Fibroblast of skin of back (primary cell): ENCODE data around the gene BOK. TPM values are rescaled to one million over a fixed set of nuclear protein-coding genes. Genes with fewer than 3 reads are reported as not detected.
"Not testable (repeated sequence)": the region's sequence is repeated elsewhere in the genome, so short reads cannot be mapped to it uniquely, and the experiment has no call there.

ENCODE experiments used
- DNase-seq: peaks from one replicate; pipeline ENCODE4 v3.0.0-alpha.2; 2013
- polyA plus RNA-seq, 2 experiments: library from polyadenylated mRNA; unstranded; fragments of 120-200 nt; gene quantifications; one replicate each; pipeline ENCODE4 v1.2.1, GENCODE V29; 2013; ENCODE audit not compliant: insufficient read length in 2 of 2

Gene BOK, protein sequence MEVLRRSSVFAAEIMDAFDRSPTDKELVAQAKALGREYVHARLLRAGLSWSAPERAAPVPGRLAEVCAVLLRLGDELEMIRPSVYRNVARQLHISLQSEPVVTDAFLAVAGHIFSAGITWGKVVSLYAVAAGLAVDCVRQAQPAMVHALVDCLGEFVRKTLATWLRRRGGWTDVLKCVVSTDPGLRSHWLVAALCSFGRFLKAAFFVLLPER
- polyA plus RNA-seq (2013, experiment 1 of 2; ENCODE audit: insufficient read length) = 66.0 TPM
- 75.7 TPM for polyA plus RNA-seq (2013, experiment 2 of 2; ENCODE audit: insufficient read length)

DNA sequence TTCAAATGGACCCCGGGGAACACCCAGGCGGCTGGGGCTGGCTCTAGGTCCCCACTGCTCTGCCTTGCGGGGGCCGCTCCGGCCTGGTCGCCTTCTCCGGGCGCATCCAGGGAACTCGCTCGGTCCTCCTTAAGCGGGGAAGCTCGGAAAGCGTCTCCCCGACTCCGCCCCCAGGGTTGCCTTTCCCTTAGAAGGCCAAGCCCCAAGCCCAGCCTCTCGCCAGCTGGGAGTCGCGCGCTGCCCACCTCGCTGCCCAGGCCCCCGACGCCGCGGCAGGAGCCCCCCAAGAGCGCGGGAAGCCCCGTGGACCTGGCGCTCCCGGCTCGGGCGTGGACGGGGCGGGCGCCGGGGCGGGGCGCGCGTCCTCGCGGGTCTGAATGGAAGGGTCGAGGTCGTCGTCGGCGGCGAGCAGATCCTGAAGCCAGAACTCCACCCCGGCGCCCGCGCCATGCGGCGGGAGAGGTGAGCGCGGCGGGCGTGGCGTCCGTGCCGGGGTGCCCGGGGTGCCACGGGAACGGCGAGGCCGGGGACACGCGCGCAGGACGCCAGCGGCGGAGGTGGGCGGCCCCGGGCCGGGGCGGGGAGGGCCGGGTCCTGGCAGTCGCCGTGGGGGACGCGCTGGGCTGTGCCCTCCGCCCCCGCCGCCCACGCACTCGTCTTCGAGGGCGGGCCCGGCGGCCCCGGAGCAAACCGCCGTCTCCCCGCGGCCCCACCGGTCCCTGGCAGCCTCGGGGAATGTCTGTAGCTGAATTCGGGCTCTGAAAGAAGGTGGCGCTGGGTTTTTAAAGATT is at the start of gene BOK:
BOK (plus strand) TSS at position 214 of the 791 bp plus-strand sequence. CDS start 739 bp downstream, outside the sequence.
- peak; percentile 87 for DNase-seq

DNA sequence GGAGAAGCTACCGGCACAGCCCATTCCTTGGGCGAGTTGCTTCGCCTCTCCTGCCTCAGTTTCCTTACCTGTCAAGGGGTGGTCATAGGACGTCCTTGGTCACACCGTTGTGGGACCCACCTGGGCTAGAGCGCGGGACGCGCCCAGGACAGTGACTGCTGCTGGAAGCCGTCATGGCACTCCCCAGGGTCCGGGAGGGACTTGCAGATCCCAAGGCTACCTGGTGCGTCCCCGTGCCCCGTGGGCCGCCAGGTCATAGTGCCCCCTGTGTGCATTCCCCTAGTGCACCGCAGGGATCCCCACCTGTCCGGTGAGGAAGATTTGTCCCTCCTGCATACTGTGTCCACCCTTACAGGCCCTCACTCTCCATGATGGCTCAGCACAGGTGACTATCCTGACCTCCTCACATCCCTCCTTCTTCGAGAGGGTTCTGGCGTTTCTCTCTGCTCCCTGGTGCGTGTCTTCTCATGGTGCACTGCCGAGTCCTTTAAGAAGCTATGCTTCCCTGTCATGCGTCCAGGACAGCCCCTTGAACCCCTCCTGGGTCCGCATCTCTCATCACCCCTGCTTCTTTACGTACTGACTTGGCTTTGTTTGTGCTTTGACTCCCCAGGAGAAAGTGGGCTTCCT is 49.3 kb upstream of the BOK start:
- DNase-seq = no peak

DNA sequence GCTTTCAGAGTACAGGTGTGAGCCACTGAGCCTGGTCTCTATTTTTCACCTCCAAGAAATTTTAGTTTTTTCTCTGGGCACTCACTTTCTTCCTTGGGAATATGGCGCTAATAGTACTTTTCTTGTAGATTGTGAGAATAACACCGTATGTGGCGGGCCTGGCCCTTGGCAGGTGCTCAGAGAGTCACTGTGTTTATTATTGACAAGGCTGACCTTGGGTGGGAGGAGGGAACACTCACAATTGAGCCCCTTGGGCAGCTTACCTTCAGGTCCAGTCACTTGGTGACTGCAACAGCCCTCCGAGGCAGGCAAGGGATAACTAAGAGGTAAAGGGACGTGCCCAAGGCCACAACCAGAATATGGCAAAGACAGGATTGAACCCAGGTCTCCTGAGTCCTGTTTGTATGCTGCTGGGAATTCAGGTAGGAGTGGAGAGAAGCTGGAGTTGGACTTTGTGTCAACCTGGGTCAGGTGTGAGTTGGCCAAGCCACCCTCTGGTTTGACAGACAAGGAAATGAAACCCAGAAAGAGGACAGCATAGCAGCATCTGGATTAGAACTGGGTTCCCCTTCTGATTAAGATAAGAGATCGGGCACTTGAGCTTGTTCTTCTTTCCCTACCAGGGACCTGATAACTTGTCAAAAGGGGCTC is 47.3 kb upstream of the BOK start:
- no peak for DNase-seq

DNA sequence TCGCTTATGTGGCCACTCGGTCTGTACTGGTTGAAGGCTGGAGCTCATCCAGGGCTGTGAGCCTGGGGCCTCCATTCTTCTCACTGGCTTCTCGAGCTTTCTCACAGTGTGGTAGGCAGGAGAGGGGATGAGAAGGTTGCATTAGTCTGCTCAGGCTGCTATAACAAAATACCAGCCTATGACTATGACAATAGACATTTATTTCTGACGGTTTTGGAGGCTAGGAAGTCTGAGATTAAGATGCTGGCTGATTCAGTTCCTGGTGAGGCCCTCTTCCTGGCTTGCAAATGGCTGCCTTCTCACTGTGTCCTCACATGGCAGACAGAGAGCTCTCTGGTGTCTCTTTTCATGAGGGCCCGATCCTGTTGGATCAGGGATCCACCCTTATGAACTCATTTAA is 44.0 kb upstream of the BOK start:
- peak; percentile 44 for DNase-seq

DNA sequence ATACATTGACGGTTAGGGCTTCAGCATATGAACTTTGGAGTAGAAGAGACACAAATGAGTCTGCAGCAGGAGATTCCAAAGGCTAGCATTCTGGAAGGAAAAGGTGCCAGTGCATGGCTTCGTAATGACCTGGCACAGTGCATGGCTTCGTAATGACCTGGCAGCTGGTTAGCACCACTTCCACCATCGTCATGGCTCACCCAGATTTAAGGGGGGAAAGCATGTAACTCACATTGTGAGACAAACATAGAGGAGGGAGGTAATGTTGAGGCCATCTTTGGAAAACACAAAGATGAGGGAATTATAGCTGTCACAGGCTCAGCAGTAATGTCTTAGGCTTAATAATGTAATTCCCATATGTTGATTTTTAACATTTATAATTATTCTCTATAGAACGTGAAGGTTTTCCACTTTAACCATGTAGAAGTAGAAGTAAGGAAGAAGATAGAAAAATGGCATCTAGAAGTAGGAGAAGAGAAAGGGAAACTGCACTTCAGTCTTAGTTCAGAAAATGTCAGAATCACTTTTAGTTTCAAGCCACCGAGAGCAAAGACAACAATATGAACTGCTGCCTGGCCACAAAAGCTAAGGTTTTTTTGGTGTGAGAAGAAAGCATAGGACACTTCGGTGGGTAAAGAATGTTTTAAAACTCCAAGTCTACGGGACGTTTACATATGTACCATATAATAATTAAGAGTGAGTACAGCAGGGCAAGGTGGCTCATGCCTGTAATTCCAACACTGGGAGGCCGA is 43.4 kb upstream of the BOK start:
- no peak for DNase-seq

DNA sequence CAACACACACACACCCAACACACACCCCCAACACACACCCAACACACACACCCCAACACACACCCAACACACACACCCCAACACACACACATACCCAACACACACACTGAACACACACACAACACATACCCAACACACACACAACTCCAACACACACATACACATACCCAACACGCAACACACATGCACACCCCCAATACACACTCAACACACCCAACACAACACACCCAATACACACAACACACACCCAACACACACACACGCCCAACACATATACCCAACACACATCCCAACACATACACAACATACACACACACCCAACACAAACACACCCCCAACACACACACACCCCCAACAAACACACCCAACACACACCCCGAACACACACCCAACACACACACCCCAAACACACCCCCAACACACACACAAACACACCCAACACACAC is 42.0 kb upstream of the BOK start:
- no peak for DNase-seq

DNA sequence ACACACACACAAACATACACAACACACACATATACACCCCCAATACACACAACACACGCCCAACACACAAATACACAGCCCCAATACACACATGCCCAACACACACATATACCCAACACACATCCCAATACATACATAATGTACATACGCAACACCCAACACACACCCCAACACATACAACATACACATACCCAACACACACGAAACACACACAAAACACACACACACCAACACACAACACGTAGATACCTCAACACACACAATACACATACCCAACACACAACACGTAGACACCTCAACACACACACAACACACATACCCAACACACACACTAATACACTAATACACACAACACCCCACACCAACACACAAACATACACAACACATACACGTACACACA is 41.2 kb upstream of the BOK start:
- DNase-seq = no peak

DNA sequence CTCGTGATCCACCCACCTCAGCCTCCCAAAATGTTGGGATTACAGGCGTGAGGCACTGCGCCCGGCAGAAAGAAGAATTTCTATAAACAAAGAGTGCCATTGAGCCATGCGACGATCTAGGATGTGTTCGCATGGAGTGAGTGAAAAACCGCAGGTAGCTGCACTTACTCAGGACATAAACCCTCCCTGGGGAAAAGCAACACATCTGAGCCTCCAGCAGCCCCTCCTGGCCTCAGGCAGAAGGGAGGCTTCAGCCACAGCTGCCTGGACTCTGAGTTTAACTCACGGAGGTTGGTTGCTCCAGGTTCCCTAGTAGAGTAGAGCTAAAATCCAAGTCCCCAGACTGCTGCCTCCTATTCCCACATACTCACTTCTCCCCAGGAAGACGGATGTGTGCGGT is 38.9 kb upstream of the BOK start:
- no peak for DNase-seq

DNA sequence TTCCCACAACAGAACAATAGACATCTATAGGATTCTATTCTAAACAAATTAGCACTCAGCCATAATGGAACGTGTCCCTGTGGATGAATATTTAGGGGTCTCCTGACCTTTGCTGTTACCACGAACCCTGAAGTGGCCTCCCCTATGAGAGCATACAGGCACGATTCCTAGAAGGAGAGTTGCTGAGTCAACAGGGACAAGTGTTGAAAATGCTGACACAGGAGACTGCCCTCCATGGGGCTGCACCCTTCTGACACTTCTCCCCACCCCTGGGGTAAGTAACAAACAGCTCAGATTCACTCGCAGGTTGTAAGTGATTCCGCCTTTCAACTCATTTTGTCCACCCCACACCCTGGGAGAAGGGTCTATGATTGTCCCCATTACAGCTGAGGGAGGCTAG is 36.1 kb upstream of the BOK start:
- DNase-seq = no peak

DNA sequence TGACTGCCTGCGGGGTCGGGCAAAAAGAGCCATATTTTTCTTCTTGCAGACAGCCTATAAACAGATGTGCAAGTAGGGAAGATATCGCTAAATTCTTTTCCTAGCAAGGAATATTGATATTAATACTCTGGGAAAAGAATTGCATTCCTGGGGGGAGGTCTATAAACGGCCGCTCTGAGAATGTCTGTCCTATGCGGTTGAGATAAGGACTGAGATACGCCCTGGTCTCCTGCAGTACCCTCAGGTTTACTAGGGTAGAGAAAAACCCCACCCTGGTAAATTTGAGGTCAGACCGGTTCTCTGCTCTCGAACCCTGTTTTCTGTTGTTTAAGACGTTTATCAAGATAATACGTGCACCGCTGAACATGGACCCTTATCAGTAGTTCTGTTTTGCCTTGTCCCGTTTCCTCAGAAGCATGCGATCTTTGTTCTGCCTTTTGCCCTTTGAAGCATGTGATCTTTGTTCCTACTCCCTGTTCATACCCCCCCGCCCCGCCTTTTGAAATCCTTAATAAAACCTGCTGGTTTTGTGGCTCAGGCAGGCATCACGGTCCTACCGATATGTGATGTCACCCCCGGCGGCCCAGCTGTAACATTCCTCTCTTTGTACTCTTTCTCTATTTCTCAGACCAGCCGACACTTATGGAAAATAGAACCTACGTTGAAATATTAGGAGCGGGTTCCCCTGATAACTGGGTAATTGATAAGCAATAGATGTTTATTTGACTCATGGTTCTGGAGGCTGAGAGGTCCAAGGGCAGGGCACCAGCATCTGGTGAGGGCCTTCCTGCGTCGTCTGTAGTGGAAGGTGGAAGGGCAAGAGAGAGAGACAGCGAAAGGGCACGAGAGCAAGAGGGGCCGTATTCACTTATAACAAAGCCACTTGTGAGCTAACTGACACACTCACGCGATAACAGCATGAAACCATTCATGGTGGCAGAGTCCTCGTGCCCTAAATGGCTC is 32.4 kb upstream of the BOK start:
- DNase-seq = not testable (repeated sequence)

DNA sequence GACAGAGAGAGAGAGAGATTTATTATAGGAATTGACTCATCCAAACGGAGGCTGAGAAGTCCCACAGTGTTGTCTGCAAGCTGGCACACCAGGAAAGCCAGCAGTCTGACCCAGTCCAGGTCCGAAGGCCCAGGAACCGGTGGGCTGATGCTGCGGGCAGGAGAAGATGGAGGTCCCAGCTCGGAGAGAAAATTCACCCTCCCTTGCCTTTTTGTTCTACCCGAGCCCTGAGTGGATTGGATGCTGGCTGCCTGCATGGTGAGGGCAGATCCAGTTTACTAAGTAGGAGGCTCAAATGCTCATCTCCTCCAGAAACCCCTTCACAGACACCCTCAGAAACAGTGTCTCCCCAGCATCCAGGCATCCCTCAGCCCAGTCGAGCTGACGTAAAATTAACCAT is 28.0 kb upstream of the BOK start:
- DNase-seq = no peak

DNA sequence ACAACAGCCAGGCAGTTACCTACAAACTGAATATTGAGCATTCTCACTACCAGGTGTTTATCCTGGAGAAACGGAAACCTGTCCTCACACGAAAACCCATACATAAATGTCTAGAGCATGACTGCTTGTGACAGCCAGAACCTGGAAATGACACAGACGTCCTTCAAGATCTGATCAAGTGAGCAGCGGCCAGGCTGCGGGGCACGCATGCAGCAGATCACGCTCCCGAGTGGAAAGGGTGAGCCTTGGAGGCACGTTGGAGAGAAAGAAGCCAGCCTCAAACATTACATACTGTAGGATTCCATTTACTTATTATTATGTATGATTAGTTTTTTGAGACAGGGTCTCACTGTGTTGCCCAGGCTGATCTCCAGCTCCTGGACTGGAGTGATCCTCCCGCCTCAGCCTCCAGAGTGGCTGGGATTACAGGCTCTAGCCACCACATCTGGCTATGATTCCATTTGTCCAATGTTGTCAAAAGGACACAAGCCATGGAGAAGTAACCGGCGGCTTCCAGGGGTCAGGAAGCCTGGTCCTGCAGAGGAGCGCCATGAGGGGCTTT is 27.3 kb upstream of the BOK start:
- no peak for DNase-seq

DNA sequence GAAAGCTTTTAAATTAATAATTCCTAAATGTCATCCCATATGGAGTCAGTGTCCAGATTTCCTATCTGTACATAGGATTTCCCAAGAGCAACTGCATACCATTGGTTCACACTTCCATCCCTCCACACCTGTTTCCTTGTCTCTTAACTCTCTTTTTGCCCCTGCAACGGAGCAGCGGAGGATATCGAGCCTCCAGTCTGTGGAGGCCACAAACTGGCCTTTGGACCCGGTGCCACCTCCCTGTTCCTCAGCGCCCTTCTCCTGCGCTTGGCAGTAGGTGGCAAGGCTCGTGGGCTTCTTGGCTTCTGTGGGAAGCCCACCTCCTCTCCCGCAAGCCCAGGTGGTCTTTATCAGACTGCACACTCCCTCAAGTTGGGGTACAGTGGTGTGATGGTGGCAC is 26.4 kb upstream of the BOK start:
- DNase-seq = no peak

DNA sequence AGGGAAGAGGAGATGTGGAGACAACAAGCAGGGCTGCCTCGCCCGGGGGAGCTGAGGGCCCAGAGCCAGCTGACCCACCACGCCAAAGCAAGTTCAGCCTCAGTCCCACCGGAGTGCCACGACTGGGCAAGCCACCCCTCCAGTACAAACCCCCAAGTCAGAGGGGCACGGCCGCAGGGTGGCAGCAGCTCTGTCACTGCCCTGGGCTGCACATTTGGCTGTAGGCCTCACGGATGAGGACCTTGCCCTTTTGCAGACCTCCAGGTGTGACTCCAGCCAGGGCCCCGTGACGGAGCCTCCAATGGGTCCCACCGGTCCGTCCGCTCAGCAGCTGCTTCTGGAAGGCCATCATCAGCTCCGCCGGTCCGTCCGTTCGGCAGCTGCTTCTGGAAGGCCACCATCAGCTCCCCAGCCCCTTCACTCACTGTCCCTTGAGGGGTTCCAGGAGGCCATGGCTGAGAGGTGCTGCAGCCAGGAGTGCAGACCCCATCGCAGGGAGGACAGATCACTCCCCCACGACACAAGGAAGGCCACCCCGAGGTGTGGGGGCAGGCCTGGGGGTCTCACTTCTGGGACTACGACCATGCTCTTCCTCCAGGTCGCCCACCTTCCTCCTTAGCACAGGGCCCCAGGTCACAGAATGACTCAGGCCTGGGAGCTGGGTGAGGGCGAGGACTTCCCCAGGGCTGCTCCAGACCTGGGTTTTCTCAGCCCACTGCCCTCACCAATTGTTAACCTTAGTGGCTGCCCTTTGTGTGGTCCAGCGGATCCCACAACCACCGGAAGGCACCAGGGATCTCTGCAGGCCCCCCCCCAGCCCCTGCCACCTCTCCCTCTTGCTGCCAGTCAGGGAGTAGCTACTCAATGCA is 25.6 kb upstream of the BOK start:
- DNase-seq = no peak

DNA sequence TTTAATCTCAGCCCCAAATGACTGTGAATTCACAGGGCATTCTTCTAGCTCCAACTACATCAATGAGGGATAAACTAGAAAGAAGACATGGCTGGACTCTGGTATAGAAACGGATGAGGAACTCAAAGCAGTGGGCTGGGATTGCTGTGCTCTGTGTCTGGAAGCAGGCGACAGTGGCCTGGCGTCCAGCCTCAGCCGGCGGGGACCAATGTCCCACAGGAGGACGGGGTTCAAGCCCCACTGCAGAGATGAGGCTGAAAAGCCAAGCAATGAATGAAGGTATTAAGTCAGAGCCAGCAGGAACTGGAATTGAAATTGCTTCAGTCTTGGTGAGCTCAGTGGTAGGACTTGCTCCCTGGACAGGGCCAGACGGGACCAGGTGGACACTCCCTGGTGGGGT is 24.3 kb upstream of the BOK start:
- DNase-seq = no peak

DNA sequence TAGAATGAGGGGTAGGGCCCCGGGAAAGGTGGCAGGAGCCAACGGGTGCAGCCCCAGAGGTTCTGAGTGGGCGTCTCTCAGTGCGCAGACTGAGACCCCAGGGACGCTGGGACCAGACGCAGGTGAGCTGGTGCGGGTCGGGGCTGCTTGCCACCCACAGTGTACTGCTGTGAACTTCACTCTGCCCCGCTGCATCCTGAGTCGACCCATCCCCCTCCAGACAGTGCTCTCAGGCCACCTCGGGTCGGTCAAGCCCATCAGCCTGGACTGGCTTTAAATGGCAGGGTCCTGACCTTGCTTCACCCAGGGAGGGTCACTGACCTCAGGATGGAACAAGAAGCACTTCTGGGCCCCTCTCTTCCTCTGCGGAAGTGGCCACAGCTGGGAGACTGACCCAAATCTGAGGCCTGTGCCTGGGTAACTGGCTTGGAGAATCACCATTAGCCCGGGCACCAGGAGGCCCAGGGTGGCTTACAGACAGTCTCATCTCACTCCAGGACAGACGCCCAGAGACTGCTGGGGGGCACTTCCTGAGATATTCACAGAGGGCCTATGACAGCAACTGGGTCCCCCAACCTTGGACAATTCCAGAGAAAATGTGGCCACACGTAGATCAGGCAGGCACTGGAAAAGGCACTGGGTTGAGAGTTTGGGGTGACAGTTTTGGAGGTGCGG is 23.7 kb upstream of the BOK start:
- no peak for DNase-seq

DNA sequence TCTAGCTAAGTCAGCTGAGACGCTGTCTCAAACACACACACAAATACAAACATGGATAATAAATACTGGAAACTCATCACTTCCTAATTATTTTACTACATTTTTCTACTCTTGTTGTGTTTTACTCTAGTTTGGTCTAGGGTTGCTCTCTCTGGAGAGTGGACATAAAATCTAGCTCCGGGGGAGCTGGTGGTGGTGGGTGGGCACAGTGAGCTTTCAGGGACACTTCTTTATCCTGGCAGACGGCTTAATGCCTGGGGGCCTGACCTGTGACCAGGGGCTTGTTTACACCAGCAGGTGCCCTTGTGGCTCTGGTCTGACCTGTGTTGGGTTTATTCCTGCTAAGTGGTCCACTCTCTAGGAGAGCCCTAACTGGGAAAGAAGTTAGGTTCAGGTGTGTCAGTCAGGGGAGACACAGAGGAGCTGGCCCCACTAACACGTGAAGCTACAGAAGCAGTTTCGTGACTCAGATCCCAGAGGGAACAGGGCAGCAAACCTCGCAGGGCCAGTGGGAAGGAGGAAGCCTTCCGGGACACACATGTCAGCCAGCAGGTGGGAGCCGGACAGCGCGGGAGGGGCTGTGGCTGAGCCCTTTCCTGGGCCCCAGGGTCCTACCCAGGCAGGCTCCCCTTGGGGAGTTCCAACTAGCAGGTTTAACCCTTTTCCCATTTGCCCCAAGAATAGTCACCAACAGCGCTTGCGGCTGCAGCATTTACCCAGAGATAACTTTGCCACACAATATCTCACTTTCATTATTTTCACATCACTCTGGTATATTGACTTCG is 22.5 kb upstream of the BOK start:
- no peak for DNase-seq
